Activated CD4-positive, alpha-beta memory T cell treated with anti-CD3 and anti-CD28 coated beads for 36 hours (primary cell): ENCODE data around the gene MSL1. TPM values are rescaled to one million over a fixed set of nuclear protein-coding genes. Genes with fewer than 3 reads are reported as not detected.

ENCODE experiments used
- CTCF ChIA-PET: fragments of 350-600 bp; sonication (Branson Sonifier 250); formaldehyde crosslinking; loops from one replicate; lab custom pipeline; 2021; ENCODE audit warnings: antibody characterized with exemption, inconsistent platforms; lab: Charles Lee
- POLR2A ChIA-PET: fragments of 350-600 bp; sonication (Branson Sonifier 250); formaldehyde crosslinking; loops from one replicate; lab custom pipeline; 2021; ENCODE audit warnings: antibody characterized with exemption; lab: Charles Lee
- DNase-seq: peaks from one replicate; pipeline ENCODE4 v3.0.0-alpha.2; 2020
- H3K27ac Mint-ChIP-seq: one replicate; pipeline ENCODE4 v1.8.0; 2021; ENCODE audit warnings: mixed read lengths
- H3K27me3 Mint-ChIP-seq: one replicate; pipeline ENCODE4 v1.8.0; 2021; ENCODE audit warnings: mixed read lengths
- H3K36me3 Mint-ChIP-seq: one replicate; pipeline ENCODE4 v1.8.0; 2021; ENCODE audit warnings: mixed read lengths
- H3K4me1 Mint-ChIP-seq: one replicate; pipeline ENCODE4 v1.8.0; 2021; ENCODE audit warnings: low read depth, mixed read lengths
- H3K4me3 Mint-ChIP-seq: one replicate; pipeline ENCODE4 v1.8.0; 2021; ENCODE audit warnings: mild to moderate bottlenecking, mixed read lengths
- H3K9me3 Mint-ChIP-seq: one replicate; pipeline ENCODE4 v1.8.0; 2021; ENCODE audit warnings: mixed read lengths
- intact Hi-C: fragments of 100-400 bp; cut with micrococcal nuclease; formaldehyde crosslinking; loops from one replicate; pipeline ENCODE4 v1.15.1; 2023
- total RNA-seq, 2 experiments: library from RNA; stranded (reverse); gene quantifications; one replicate each; pipeline ENCODE4 v1.2.3, GENCODE V29; 2021

Gene MSL1
- total RNA-seq, 2 experiments from 2014 or later, result 77.9 to 80.6 TPM

GRCh38 chr17:40099619-40100418 lies 22.0 kb upstream of the MSL1 start:
- H3K27me3 Mint-ChIP-seq, result no peaks in the 10 kb centered on the region

DNA sequence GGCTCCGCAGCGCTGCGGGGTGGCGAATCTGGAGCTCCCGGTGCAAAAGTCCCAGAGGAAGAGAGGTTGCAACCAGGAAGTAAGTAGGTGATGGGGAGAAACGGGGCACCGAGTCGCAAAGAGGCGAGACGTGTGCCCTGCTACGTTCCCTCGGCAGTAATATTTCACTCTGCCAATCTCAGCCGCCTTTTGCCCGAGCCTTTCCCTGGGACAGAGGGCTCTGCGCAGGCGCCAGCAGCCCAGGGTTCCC lies 21.4 kb upstream of the MSL1 start, which contains the start of gene NR1D1:
Gene NR1D1 (minus strand): TSS at position 171 of the 250 bp plus-strand sequence. CDS start 495 bp downstream, outside the sequence.
- CTCF ChIA-PET, result interaction anchor here (0.7 to 9.3 kb wide), 7 partner anchors 11 to 118 kb away, joined by 3 to 159 read pairs (median 6); partner anchors contain the start of gene CASC3
- intact Hi-C loops, result no loop called here
- Mint-ChIP-seq H3K27ac (peak within 1 kb of the TSS; percentile 91), H3K4me3 (peak within 1 kb of the TSS; percentile 88), H3K4me1 (peaks cover 87% of the 10 kb centered on the region), H3K27me3 (no peaks in the 10 kb centered on the region), H3K9me3 (no peaks in the 10 kb centered on the region), H3K36me3 (peaks cover 16% of the 10 kb centered on the region)
- POLR2A ChIA-PET, result interaction anchor here (0.8 to 2.3 kb wide), 6 partner anchors 9 to 174 kb away, joined by 3 to 29 read pairs (median 4); partner anchors contain the start of genes CASC3 and MSL1
- no peak for DNase-seq

More at GRCh38 chr17:40099619-40100418, 22.0 kb upstream of the MSL1 start:
- intact Hi-C loops, result loop anchor here (1.0 to 5.0 kb wide), 3 partner anchors 187 to 328 kb away; partner anchors contain the start of gene CDC6
- H3K27ac Mint-ChIP-seq, result peak overlapping the region; percentile 91
- H3K36me3 Mint-ChIP-seq, result peaks cover 19% of the 10 kb centered on the region
- H3K9me3 Mint-ChIP-seq, result no peaks in the 10 kb centered on the region
- CTCF ChIA-PET, result interaction anchor here (0.7 to 9.3 kb wide), 9 partner anchors 10 to 118 kb away, joined by 3 to 159 read pairs (median 5); no protein-coding TSS in a partner anchor
- peaks cover 87% of the 10 kb centered on the region for H3K4me1 Mint-ChIP-seq
- H3K4me3 Mint-ChIP-seq, result peak overlapping the region; percentile 88
- no peak for DNase-seq
- POLR2A ChIA-PET, result interaction anchor here (0.9 to 2.3 kb wide), 7 partner anchors 10 to 119 kb away, joined by 3 to 29 read pairs (median 5); partner anchors contain the start of genes CASC3, MSL1, PSMD3 and WIPF2

GRCh38 chr17:40100669-40101366 lies 21.0 kb upstream of the MSL1 start:
- peaks cover 87% of the 10 kb centered on the region for H3K4me1 Mint-ChIP-seq
- H3K27me3 Mint-ChIP-seq, result no peaks in the 10 kb centered on the region
- H3K9me3 Mint-ChIP-seq, result no peaks in the 10 kb centered on the region
- intact Hi-C loops, result no loop called here
- POLR2A ChIA-PET, result interaction anchor here (0.6 to 2.3 kb wide), 7 partner anchors 9 to 1444 kb away, joined by 3 to 29 read pairs (median 4); partner anchors contain the start of genes CASC3 and MSL1
- peak overlapping the region; percentile 88 for H3K4me3 Mint-ChIP-seq
- peak overlapping the region; percentile 91 for H3K27ac Mint-ChIP-seq
- DNase-seq, result peak; percentile 96
- H3K36me3 Mint-ChIP-seq, result peaks cover 11% of the 10 kb centered on the region
- CTCF ChIA-PET, result interaction anchor here (0.7 to 9.3 kb wide), 6 partner anchors 11 to 119 kb away, joined by 3 to 159 read pairs (median 6); partner anchors contain the start of gene CASC3

GRCh38 chr17:40101367-40102210 lies 20.2 kb upstream of the MSL1 start:
- peak overlapping the region; percentile 91 for H3K27ac Mint-ChIP-seq
- H3K9me3 Mint-ChIP-seq, result no peaks in the 10 kb centered on the region
- CTCF ChIA-PET, result interaction anchor here (0.9 to 9.3 kb wide), 7 partner anchors 10 to 75 kb away, joined by 3 to 159 read pairs (median 6); partner anchors contain the start of gene CASC3
- H3K27me3 Mint-ChIP-seq, result no peaks in the 10 kb centered on the region
- peaks cover 6% of the 10 kb centered on the region for H3K36me3 Mint-ChIP-seq
- intact Hi-C loops, result no loop called here
- H3K4me1 Mint-ChIP-seq, result peaks cover 87% of the 10 kb centered on the region
- POLR2A ChIA-PET, result interaction anchor here (0.8 to 2.3 kb wide), 4 partner anchors 11 to 176 kb away, joined by 3 to 29 read pairs (median 6); partner anchors contain the start of gene MSL1
- H3K4me3 Mint-ChIP-seq, result no peak overlapping the region
- DNase-seq, result no peak

DNA sequence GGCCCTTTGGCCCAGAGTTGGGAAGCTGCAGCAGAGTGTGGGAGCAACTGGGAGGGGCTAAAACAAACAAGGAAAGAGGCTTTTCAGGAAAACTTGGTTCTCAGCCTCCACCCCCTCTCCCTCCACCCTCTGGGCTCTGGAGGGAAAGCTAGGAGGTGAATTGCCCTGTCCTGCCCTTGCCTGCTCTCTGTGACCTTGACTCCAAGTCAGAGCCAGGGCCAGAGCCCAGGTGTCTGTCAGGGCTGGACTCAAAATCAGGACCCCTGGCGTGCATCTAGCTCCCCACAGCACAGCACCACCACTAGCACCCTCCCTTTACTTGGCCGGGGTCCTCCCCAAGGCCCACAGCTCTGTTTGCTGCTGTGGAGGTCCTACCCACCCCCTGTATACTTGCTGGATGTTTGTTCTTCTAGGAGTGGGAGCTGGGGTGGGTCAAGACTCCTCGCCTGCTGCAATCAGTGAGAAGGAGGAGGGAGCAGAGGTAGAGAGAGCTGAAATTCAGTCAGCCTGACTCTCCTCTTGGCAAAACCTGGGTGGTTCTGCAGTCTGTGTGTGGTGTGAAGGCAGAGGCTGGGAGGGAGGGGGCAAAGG lies 18.6 kb upstream of the MSL1 start:
- Mint-ChIP-seq H3K4me1 (peaks cover 87% of the 10 kb centered on the region), H3K27me3 (no peaks in the 10 kb centered on the region), H3K4me3 (no peak overlapping the region), H3K36me3 (no peaks in the 10 kb centered on the region), H3K9me3 (no peaks in the 10 kb centered on the region), H3K27ac (peak overlapping the region; percentile 75)
- CTCF ChIA-PET, result interaction anchor here (0.6 to 9.3 kb wide), 7 partner anchors 8 to 65 kb away, joined by 3 to 159 read pairs (median 6); no protein-coding TSS in a partner anchor
- no peak for DNase-seq
- intact Hi-C loops, result no loop called here
- POLR2A ChIA-PET, result interaction anchor here (0.5 to 0.7 kb wide), 3 partner anchors 49 to 209 kb away, joined by 3 to 4 read pairs (median 3); no protein-coding TSS in a partner anchor

DNA sequence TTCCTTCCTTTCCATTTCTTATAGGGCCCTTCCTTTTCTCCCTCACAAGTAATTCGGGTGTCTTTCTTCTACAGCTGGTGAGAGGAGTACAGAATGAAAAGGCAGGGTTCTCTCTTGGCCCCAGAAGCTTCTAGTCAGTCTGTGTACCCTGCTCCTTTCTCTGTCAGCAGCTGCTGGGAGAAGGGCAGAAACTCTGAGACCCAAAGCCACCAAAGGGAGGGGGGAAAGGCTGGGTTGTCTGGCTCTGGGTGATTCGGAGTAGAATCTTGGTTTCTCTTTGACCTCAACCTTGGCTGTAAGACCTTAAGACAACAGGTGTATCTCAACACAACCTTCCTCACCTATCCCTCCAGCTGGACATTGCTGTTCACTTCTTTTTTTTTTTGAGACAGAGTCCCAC lies 18.1 kb upstream of the MSL1 start:
- intact Hi-C loops, result no loop called here
- H3K9me3 Mint-ChIP-seq, result no peaks in the 10 kb centered on the region
- H3K27me3 Mint-ChIP-seq, result no peaks in the 10 kb centered on the region
- peaks cover 86% of the 10 kb centered on the region for H3K4me1 Mint-ChIP-seq
- ChIA-PET CTCF (interaction anchor here (0.6 to 9.3 kb wide), 6 partner anchors 8 to 65 kb away, joined by 3 to 159 read pairs (median 6); no protein-coding TSS in a partner anchor), POLR2A (interaction anchor here (0.5 kb wide), 1 partner anchor 209 kb away, joined by 3 read pairs; no protein-coding TSS in a partner anchor)
- DNase-seq, result no peak
- no peak overlapping the region for H3K4me3 Mint-ChIP-seq
- H3K36me3 Mint-ChIP-seq, result no peaks in the 10 kb centered on the region
- peak overlapping the region; percentile 75 for H3K27ac Mint-ChIP-seq

- CTCF ChIA-PET, result interaction anchor here (1.0 to 3.7 kb wide), 3 partner anchors 9 to 64 kb away, joined by 3 to 19 read pairs (median 3); no protein-coding TSS in a partner anchor
- intact Hi-C loops, result no loop called here
- Mint-ChIP-seq H3K27ac (peak overlapping the region; percentile 75), H3K9me3 (no peaks in the 10 kb centered on the region), H3K4me1 (peaks cover 84% of the 10 kb centered on the region), H3K36me3 (no peaks in the 10 kb centered on the region), H3K27me3 (no peaks in the 10 kb centered on the region), H3K4me3 (no peak overlapping the region)
- POLR2A ChIA-PET, result no interaction called here
- no peak for DNase-seq
Measured at GRCh38 chr17:40104594-40105486, 16.9 kb upstream of the MSL1 start.

- no peak overlapping the region for H3K4me3 Mint-ChIP-seq
- H3K4me1 Mint-ChIP-seq, result peaks cover 83% of the 10 kb centered on the region
- ChIA-PET POLR2A (no interaction called here), CTCF (interaction anchor here (0.9 to 3.7 kb wide), 5 partner anchors 7 to 62 kb away, joined by 3 to 19 read pairs (median 3); no protein-coding TSS in a partner anchor)
- no peaks in the 10 kb centered on the region for H3K27me3 Mint-ChIP-seq
- DNase-seq, result no peak
- H3K9me3 Mint-ChIP-seq, result no peaks in the 10 kb centered on the region
- peak overlapping the region; percentile 25 for H3K27ac Mint-ChIP-seq
- intact Hi-C loops, result no loop called here
- H3K36me3 Mint-ChIP-seq, result no peaks in the 10 kb centered on the region
Measured at GRCh38 chr17:40105861-40106759, 15.7 kb upstream of the MSL1 start.
